Neural cell (in vitro differentiated cells): ENCODE measurements around the gene SLC19A1. TPM values are rescaled to one million over a fixed set of nuclear protein-coding genes. Genes with fewer than 3 reads are reported as not detected.

ENCODE experiments used
- H2AFZ ChIP-seq: fragments of 200-600, 300-800 bp; sonication (generic), shearing (Covaris generic); 2 replicates; pipeline ENCODE4 v1.6.0; 2014; ENCODE audit warnings: low read depth, mild to moderate bottlenecking, antibody characterized with exemption, low read length, moderate library complexity
- H3F3A ChIP-seq: fragments of 200-600 bp; shearing (Covaris generic); 2 replicates; pipeline ENCODE4 v1.6.1; 2016; ENCODE audit warnings: mild to moderate bottlenecking, moderate library complexity, mixed read lengths, antibody characterized with exemption, low read length; ENCODE audit not compliant: insufficient read depth, poor library complexity, severe bottlenecking
- H3K27ac ChIP-seq: fragments of 200-600, 300-800 bp; sonication (generic), shearing (Covaris generic); 2 replicates; pipeline ENCODE4 v1.5.1; 2014; ENCODE audit warnings: mild to moderate bottlenecking, low read length, moderate library complexity
- H3K27me3 ChIP-seq: fragments of 300-800, 200-600 bp; sonication (generic), shearing (Covaris generic); 2 replicates; pipeline ENCODE4 v1.6.0; 2014; ENCODE audit warnings: mild to moderate bottlenecking, low read depth, low read length, moderate library complexity; ENCODE audit not compliant: insufficient read depth
- H3K36me3 ChIP-seq: fragments of 300-800, 200-600 bp; sonication (generic), shearing (Covaris generic); 2 replicates; pipeline ENCODE4 v1.5.1; 2014; ENCODE audit warnings: mild to moderate bottlenecking, antibody characterized with exemption, low read length, moderate library complexity; ENCODE audit not compliant: insufficient read depth
- H3K4me2 ChIP-seq: fragments of 300-800, 200-600 bp; sonication (generic), shearing (Covaris generic); 2 replicates; pipeline ENCODE4 v1.6.0; 2014; ENCODE audit warnings: mild to moderate bottlenecking, low read length
- H3K4me3 ChIP-seq: fragments of 300-800, 200-600 bp; sonication (generic), shearing (Covaris generic); 2 replicates; pipeline ENCODE4 v1.5.1; 2014; ENCODE audit warnings: mild to moderate bottlenecking, low read length, moderate library complexity
- H3K79me2 ChIP-seq: fragments of 200-600 bp; shearing (Covaris generic); replicated peaks from 2 replicates; pipeline ENCODE4 v1.6.0; 2014; ENCODE audit warnings: mild to moderate bottlenecking, low read length, moderate library complexity; ENCODE audit not compliant: insufficient read depth
- H3K9ac ChIP-seq: fragments of 300-800, 200-600 bp; sonication (generic), shearing (Covaris generic); 2 replicates; pipeline ENCODE4 v1.6.1; 2016; ENCODE audit warnings: mild to moderate bottlenecking, low read length, mixed read lengths
- H3K9me2 ChIP-seq: fragments of 200-600 bp; shearing (Covaris generic); 2 replicates; pipeline ENCODE4 v1.6.1; 2016; ENCODE audit warnings: mild to moderate bottlenecking, low read length, mixed read lengths; ENCODE audit not compliant: insufficient read depth
- H3K9me3 ChIP-seq: fragments of 200-600, 300-800 bp; sonication (generic), shearing (Covaris generic); 2 replicates; pipeline ENCODE4 v1.6.1; 2016; ENCODE audit warnings: mild to moderate bottlenecking, mixed run types, low read length, moderate library complexity, mixed read lengths
- H4K20me1 ChIP-seq: fragments of 200-600 bp; shearing (Covaris generic); 2 replicates; pipeline ENCODE4 v1.6.1; 2016; ENCODE audit warnings: mild to moderate bottlenecking, mixed run types; ENCODE audit not compliant: insufficient read depth
- CTCF ChIP-seq: fragments of 450-650 bp; IDR thresholded peaks from 2 replicates; pipeline ENCODE4 v1.5.1; 2014; ENCODE audit warnings: antibody characterized with exemption, mild to moderate bottlenecking, moderate library complexity; ENCODE audit not compliant: poor library complexity, severe bottlenecking
- EP300 ChIP-seq: fragments of 450-650 bp; conservative IDR thresholded peaks from 2 replicates; pipeline ENCODE4 v1.6.1; 2014; ENCODE audit warnings: antibody characterized with exemption, mild to moderate bottlenecking, moderate library complexity; ENCODE audit not compliant: poor library complexity, severe bottlenecking
- EZH2 ChIP-seq: fragments of 200-600, 300-800 bp; shearing (Covaris generic), sonication (generic); IDR thresholded peaks from 2 replicates; pipeline ENCODE4 v1.6.1; 2014; ENCODE audit warnings: antibody characterized with exemption, low read length, borderline replicate concordance, mild to moderate bottlenecking; ENCODE audit not compliant: insufficient read depth, poor library complexity, severe bottlenecking
- MXI1 ChIP-seq: fragments of 450-650 bp; conservative IDR thresholded peaks from 2 replicates; pipeline ENCODE4 v1.6.1; 2014; ENCODE audit warnings: antibody characterized with exemption, mild to moderate bottlenecking; ENCODE audit not compliant: poor library complexity, severe bottlenecking
- POLR2AphosphoS5 ChIP-seq: IDR thresholded peaks from 2 replicates; pipeline ENCODE4 v1.6.1; 2012
- RAD21 ChIP-seq: fragments of 450-650 bp; conservative IDR thresholded peaks from 2 replicates; pipeline ENCODE4 v1.6.1; 2014; ENCODE audit warnings: antibody characterized with exemption, mild to moderate bottlenecking, moderate library complexity
- REST ChIP-seq: IDR thresholded peaks from 2 replicates; pipeline ENCODE4 v1.6.1; 2012; ENCODE audit warnings: borderline replicate concordance
- SMC3 ChIP-seq: fragments of 450-650 bp; conservative IDR thresholded peaks from 2 replicates; pipeline ENCODE4 v1.6.1; 2014; ENCODE audit warnings: antibody characterized with exemption, mild to moderate bottlenecking, moderate library complexity; ENCODE audit not compliant: poor library complexity
- TAF1 ChIP-seq: IDR thresholded peaks from 2 replicates; pipeline ENCODE4 v1.6.1; 2012; ENCODE audit warnings: low read depth
- polyA plus RNA-seq: library from polyadenylated mRNA; depleted of rRNA; stranded (reverse); fragments of >200 nt; gene quantifications from 2 replicates; pipeline ENCODE4 v1.2.3, GENCODE V29; 2014

SLC19A1 gene
- polyA plus RNA-seq, 1 donor from 2014 or later: 2.9 TPM

- H3K36me3 ChIP-seq: no peaks in the 10 kb centered on the region
- H3F3A ChIP-seq: no peaks in the 10 kb centered on the region
- no peak for TF ChIP-seq MXI1
- no peak for TF ChIP-seq EZH2
- no peak for TF ChIP-seq EP300
- no peak for TF ChIP-seq SMC3
- TF ChIP-seq POLR2AphosphoS5: no peak
- no peak for TF ChIP-seq REST
- no peak for TF ChIP-seq TAF1
- no peak for TF ChIP-seq RAD21
- TF ChIP-seq CTCF: no peak
- H2AFZ ChIP-seq: no peak overlapping the region
- no peak overlapping the region for H3K27ac ChIP-seq
- H3K9me2 ChIP-seq: no peaks in the 10 kb centered on the region
- H3K4me2 ChIP-seq: no peak overlapping the region
- no peaks in the 10 kb centered on the region for H3K79me2 ChIP-seq
- H3K9me3 ChIP-seq: peaks cover 8% of the 10 kb centered on the region
- H4K20me1 ChIP-seq: no peaks in the 10 kb centered on the region
- H3K9ac ChIP-seq: no peak overlapping the region
- no peak overlapping the region for H3K4me3 ChIP-seq
- no peaks in the 10 kb centered on the region for H3K27me3 ChIP-seq
Measured at GRCh38 chr21:45465611-45466329, 76.5 kb downstream of the SLC19A1 start.

GRCh38 chr21:45465105-45465504, 77.1 kb downstream of the SLC19A1 start:
- H3K4me3 ChIP-seq: no peak overlapping the region

More at GRCh38 chr21:45465105-45465504, 77.1 kb downstream of the SLC19A1 start:
- H3K9me3 ChIP-seq: peaks cover 8% of the 10 kb centered on the region
- TF ChIP-seq RAD21: no peak
- TF ChIP-seq TAF1: no peak
- no peak for TF ChIP-seq EZH2
- no peak for TF ChIP-seq MXI1
- TF ChIP-seq SMC3: no peak
- H3K4me2 ChIP-seq: no peak overlapping the region
- no peaks in the 10 kb centered on the region for H4K20me1 ChIP-seq
- no peaks in the 10 kb centered on the region for H3K27me3 ChIP-seq
- H3F3A ChIP-seq: no peaks in the 10 kb centered on the region
- H3K9ac ChIP-seq: no peak overlapping the region
- H3K79me2 ChIP-seq: no peaks in the 10 kb centered on the region
- H3K36me3 ChIP-seq: no peaks in the 10 kb centered on the region
- H3K9me2 ChIP-seq: no peaks in the 10 kb centered on the region
- no peak overlapping the region for H2AFZ ChIP-seq
- no peak overlapping the region for H3K27ac ChIP-seq
